HEK293T (cell line): ENCODE measurements around the gene PLA2G4B.

Experiments
- CTCF ChIA-PET: fragments of 350-600 bp; formaldehyde crosslinking; extraction: SDS; loops from one replicate; lab custom pipeline; 2021; ENCODE audit warnings: antibody characterized with exemption, inconsistent platforms; lab: Yijun Ruan, JAX
- POLR2A ChIA-PET: fragments of 350-600 bp; formaldehyde crosslinking; extraction: SDS; loops from one replicate; lab custom pipeline; 2020; ENCODE audit warnings: antibody characterized with exemption, inconsistent platforms; lab: Yijun Ruan, JAX
- DNase-seq: peaks from one replicate; pipeline ENCODE4 v3.0.0; 2012; ENCODE audit warnings: mixed read lengths; ENCODE audit errors: extremely low spot score
- ARNT ChIP-seq: fragments of 450-650 bp; IDR thresholded peaks from 2 replicates; pipeline ENCODE4 v1.6.1; 2017; ENCODE audit warnings: mild to moderate bottlenecking
- BHLHE40 ChIP-seq: fragments of 450-650 bp; IDR thresholded peaks from 2 replicates; pipeline ENCODE4 v1.6.1; 2016; ENCODE audit warnings: mild to moderate bottlenecking, moderate library complexity, borderline replicate concordance
- ELF4 ChIP-seq: fragments of 450-650 bp; IDR thresholded peaks from 2 replicates; pipeline ENCODE4 v1.6.1; 2017; ENCODE audit warnings: antibody characterized with exemption
- FOXA1 ChIP-seq: fragments of 450-650 bp; IDR thresholded peaks from 2 replicates; pipeline ENCODE4 v1.6.1; 2016; ENCODE audit warnings: mild to moderate bottlenecking
- FOXK2 ChIP-seq: fragments of 450-650 bp; IDR thresholded peaks from 2 replicates; pipeline ENCODE4 v1.6.1; 2016; ENCODE audit warnings: mild to moderate bottlenecking
- FOXM1 ChIP-seq: fragments of 450-650 bp; IDR thresholded peaks from 2 replicates; pipeline ENCODE4 v1.6.1; 2017; ENCODE audit warnings: mild to moderate bottlenecking, borderline replicate concordance
- HDGF ChIP-seq: fragments of 450-650 bp; IDR thresholded peaks from 2 replicates; pipeline ENCODE4 v1.6.1; 2017; ENCODE audit warnings: antibody characterized with exemption, borderline replicate concordance
- L3MBTL2 ChIP-seq: fragments of 450-650 bp; conservative IDR thresholded peaks from 2 replicates; pipeline ENCODE4 v1.6.1; 2016; ENCODE audit warnings: mild to moderate bottlenecking
- LEF1 ChIP-seq: fragments of 450-650 bp; IDR thresholded peaks from 2 replicates; pipeline ENCODE4 v1.6.1; 2017; ENCODE audit warnings: mild to moderate bottlenecking, borderline replicate concordance
- NFRKB ChIP-seq: fragments of 450-650 bp; IDR thresholded peaks from 2 replicates; pipeline ENCODE4 v1.6.1; 2016; ENCODE audit warnings: mild to moderate bottlenecking, moderate library complexity
- SP1 ChIP-seq: fragments of 450-650 bp; IDR thresholded peaks from 2 replicates; pipeline ENCODE4 v1.6.1; 2017
- SUZ12 ChIP-seq: fragments of 450-650 bp; IDR thresholded peaks from 2 replicates; pipeline ENCODE4 v1.6.1; 2016; ENCODE audit warnings: mild to moderate bottlenecking
- ZNF384 ChIP-seq: fragments of 450-650 bp; IDR thresholded peaks from 2 replicates; pipeline ENCODE4 v1.6.1; 2016
- TF ChIP-seq, protein P1 (sequence below): fragments of 450-650 bp; IDR thresholded peaks from 2 replicates; pipeline ENCODE4 v1.6.1; 2016

Gene PLA2G4B

DNA sequence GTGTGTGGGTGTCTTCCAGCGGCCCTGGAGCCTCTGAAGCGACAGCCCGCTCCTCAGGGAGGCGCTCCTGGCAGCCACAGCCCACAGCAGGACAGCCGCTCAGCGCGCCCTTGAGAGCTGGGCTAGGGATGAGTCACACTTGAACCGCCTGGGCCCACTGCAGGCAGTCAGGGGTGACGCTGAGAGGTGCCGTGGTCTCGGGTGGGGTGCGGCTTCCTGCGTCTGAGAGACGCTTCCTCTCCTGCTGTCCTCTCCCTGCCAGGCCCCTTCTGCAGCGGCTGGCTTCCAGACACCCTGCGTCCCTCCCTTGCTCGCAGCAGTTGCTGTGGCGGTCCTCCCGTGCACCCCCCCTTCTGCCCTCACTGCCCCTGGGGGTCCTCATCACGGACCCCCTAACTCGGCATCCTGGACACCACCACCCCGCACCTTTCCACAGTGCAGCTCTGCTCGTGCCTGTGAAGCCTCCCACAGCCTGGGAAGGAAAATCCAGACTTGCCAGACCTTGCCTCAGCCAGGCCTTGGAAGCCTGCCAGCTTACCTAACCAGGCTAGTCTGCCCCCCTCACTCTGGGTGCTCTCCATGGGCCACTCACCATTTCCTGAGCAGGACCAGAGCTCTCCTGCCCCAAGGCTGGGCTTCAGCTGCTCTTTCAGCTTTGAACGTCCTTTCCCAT lies 56.3 kb downstream of the PLA2G4B start:
- ChIA-PET CTCF (interaction anchor here (1.4 kb wide), 1 partner anchor 10 kb away, joined by 10 read pairs; no protein-coding TSS in a partner anchor), POLR2A (no interaction called here)
- no peak for DNase-seq
- TF ChIP-seq SUZ12 = no peak

DNA sequence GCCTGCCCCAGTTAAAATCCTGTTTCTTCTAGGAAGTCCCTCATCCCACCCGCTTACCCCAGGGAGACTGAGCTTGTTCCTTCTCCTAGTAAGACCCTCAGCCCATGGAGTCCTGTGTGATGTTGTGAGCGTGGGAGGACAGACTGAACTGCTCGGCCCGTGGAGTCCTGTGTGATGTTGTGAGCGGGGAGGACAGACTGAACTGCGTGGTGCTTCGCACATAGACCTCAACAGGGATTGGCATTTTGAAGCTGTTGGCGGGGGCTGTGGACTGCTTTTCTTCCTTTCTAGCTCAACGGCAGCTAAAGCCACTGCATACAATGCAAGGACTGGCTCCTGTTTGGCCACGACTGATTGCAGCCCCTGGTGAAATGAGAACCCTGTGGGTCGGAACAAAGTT lies 56.8 kb downstream of the PLA2G4B start:
- no peak for TF ChIP-seq FOXK2
- no peak for TF ChIP-seq NFRKB
- TF ChIP-seq L3MBTL2 = no peak
- TF ChIP-seq FOXA1 = no peak
- no peak for TF ChIP-seq SUZ12
- TF ChIP-seq HDGF = no peak
- TF ChIP-seq, protein P1, sequence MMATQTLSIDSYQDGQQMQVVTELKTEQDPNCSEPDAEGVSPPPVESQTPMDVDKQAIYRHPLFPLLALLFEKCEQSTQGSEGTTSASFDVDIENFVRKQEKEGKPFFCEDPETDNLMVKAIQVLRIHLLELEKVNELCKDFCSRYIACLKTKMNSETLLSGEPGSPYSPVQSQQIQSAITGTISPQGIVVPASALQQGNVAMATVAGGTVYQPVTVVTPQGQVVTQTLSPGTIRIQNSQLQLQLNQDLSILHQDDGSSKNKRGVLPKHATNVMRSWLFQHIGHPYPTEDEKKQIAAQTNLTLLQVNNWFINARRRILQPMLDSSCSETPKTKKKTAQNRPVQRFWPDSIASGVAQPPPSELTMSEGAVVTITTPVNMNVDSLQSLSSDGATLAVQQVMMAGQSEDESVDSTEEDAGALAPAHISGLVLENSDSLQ = no peak
- TF ChIP-seq SP1 = no peak
- TF ChIP-seq FOXM1 = no peak
- CTCF ChIA-PET = interaction anchor here (0.6 to 1.4 kb wide), 2 partner anchors 9 to 18 kb away, joined by 3 to 10 read pairs; no protein-coding TSS in a partner anchor
- no peak for DNase-seq
- POLR2A ChIA-PET = no interaction called here

DNA sequence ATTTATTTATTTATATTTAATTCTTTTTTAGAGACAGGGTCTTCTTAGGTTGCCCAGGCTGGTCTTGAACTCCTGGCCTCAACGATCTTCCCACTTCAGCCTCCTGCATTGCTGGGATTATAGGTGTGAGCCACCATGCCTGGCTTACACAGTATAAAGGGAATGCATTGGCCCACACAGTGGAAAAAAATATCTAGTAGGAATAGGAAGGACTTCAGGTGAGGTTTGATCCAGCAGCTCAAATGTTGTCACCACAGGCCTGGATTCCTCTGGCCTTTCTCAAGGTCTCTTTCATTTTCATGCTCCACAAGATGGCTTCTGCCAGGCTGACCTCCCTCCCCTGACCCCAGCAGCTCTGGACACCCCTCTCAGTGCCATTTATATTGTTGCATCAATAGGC lies 57.3 kb downstream of the PLA2G4B start:
- POLR2A ChIA-PET = no interaction called here
- TF ChIP-seq HDGF (no peak), L3MBTL2 (no peak), BHLHE40 (no peak), SP1 (no peak)
- TF ChIP-seq, protein P1 = no peak
- no peak for DNase-seq
- CTCF ChIA-PET = interaction anchor here (0.6 to 1.4 kb wide), 2 partner anchors 9 to 18 kb away, joined by 3 to 10 read pairs; no protein-coding TSS in a partner anchor

DNA sequence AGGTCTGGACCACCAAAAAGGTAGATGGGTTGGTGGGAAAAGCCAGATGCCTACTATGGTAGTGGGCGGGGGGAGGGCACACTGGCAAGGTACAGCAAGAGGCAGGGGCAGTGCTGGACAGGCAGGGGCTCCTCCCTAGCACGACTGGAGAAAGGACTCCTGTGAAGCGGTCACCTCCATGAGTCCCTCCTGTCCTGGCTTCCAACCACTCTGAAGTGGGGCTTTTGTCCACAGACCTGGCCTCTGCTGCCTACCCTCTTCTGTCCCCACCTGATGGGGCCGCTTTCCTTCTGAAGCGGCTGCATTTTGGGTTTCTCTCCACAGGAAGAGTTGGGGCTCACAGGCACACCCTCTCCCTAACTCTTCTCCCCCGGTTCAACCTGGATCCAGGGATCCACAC lies 57.9 kb downstream of the PLA2G4B start:
- TF ChIP-seq L3MBTL2 (no peak), LEF1 (no peak)
- no peak for DNase-seq
- ChIA-PET CTCF (no interaction called here), POLR2A (no interaction called here)

- DNase-seq = no peak
- ChIA-PET POLR2A (no interaction called here), CTCF (no interaction called here)
- TF ChIP-seq SUZ12 (no peak), ARNT (no peak), NFRKB (no peak), ELF4 (no peak), ZNF384 (no peak), BHLHE40 (no peak), FOXA1 (no peak)
Observed at GRCh38 chr15:41897363-41897799, 58.7 kb downstream of the PLA2G4B start.
